Measurements from ENCODE around the gene MED29. TPM values are rescaled to one million over a fixed set of nuclear protein-coding genes. Genes with fewer than 3 reads are reported as not detected.

MED29 gene
- total RNA-seq, 1 experiment from 2014 or later: 739 TPM

- in situ Hi-C loops (cut with HindIII; ENCODE audit: low pct_unique_long_range_greater_than_20kb, low sequenced_read_pairs): loop anchor here (5.0 kb wide), 1 partner anchor 53 kb away; no protein-coding TSS in a partner anchor
- Histone ChIP-seq H3K27ac (ENCODE audit: low read length) (no peak overlapping the region), H3K36me3 (ENCODE audit: control insufficient read depth, insufficient read depth, low read length) (peaks cover 69% of the 10 kb centered on the region), H3K4me1 (ENCODE audit: control insufficient read depth, insufficient read depth, low read length) (peaks cover 5% of the 10 kb centered on the region; the same call in 1 of the 2 replicates), H3K9me3 (ENCODE audit: control insufficient read depth, insufficient read depth, low read depth, low read length) (no peaks in the 10 kb centered on the region), H3K4me3 (ENCODE audit: low read depth in 2 of 2, low read length in 2 of 2) (no peak overlapping the region), H3K27me3 (ENCODE audit: control insufficient read depth, insufficient read depth, low read length) (no peaks in the 10 kb centered on the region)
- ATAC-seq: no peak
- DNase-seq (ENCODE audit: low read depth, low spot score): no peak
- intact Hi-C loops (cut with micrococcal nuclease; ENCODE audit: unreplicated experiment): no loop called here
- TF ChIP-seq, protein P1, sequence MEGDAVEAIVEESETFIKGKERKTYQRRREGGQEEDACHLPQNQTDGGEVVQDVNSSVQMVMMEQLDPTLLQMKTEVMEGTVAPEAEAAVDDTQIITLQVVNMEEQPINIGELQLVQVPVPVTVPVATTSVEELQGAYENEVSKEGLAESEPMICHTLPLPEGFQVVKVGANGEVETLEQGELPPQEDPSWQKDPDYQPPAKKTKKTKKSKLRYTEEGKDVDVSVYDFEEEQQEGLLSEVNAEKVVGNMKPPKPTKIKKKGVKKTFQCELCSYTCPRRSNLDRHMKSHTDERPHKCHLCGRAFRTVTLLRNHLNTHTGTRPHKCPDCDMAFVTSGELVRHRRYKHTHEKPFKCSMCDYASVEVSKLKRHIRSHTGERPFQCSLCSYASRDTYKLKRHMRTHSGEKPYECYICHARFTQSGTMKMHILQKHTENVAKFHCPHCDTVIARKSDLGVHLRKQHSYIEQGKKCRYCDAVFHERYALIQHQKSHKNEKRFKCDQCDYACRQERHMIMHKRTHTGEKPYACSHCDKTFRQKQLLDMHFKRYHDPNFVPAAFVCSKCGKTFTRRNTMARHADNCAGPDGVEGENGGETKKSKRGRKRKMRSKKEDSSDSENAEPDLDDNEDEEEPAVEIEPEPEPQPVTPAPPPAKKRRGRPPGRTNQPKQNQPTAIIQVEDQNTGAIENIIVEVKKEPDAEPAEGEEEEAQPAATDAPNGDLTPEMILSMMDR (IDR thresholded peaks at IDR 0.05): no peak
- no peak for TF ChIP-seq TCF7L2 (IDR thresholded peaks at IDR 0.05; ENCODE audit: low read depth, low read length)
- TF ChIP-seq SIN3A (IDR thresholded peaks at IDR 0.05; ENCODE audit: borderline replicate concordance, insufficient read depth, low read depth, low read length): no peak
- TF ChIP-seq, protein P2, sequence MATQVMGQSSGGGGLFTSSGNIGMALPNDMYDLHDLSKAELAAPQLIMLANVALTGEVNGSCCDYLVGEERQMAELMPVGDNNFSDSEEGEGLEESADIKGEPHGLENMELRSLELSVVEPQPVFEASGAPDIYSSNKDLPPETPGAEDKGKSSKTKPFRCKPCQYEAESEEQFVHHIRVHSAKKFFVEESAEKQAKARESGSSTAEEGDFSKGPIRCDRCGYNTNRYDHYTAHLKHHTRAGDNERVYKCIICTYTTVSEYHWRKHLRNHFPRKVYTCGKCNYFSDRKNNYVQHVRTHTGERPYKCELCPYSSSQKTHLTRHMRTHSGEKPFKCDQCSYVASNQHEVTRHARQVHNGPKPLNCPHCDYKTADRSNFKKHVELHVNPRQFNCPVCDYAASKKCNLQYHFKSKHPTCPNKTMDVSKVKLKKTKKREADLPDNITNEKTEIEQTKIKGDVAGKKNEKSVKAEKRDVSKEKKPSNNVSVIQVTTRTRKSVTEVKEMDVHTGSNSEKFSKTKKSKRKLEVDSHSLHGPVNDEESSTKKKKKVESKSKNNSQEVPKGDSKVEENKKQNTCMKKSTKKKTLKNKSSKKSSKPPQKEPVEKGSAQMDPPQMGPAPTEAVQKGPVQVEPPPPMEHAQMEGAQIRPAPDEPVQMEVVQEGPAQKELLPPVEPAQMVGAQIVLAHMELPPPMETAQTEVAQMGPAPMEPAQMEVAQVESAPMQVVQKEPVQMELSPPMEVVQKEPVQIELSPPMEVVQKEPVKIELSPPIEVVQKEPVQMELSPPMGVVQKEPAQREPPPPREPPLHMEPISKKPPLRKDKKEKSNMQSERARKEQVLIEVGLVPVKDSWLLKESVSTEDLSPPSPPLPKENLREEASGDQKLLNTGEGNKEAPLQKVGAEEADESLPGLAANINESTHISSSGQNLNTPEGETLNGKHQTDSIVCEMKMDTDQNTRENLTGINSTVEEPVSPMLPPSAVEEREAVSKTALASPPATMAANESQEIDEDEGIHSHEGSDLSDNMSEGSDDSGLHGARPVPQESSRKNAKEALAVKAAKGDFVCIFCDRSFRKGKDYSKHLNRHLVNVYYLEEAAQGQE (IDR thresholded peaks at IDR 0.05; ENCODE audit: insufficient read depth in 1 of 2, low read depth in 2 of 2, low read length in 1 of 2): no peak
- BruUV-seq (replicated peaks): no TSS peak
- ChIA-PET POLR2A (interaction anchor here (0.6 to 3.1 kb wide), 6 partner anchors 10 to 605 kb away, joined by 3 to 67 read pairs (median 6); partner anchors contain the start of gene PSMC4), CTCF (interaction anchor here (0.6 to 1.5 kb wide), 4 partner anchors 10 to 280 kb away, joined by 3 to 5 read pairs (median 4); no protein-coding TSS in a partner anchor)
These were observed 25.6 kb upstream of the MED29 start for GRCh38 chr19:39365531-39365930.

DNA sequence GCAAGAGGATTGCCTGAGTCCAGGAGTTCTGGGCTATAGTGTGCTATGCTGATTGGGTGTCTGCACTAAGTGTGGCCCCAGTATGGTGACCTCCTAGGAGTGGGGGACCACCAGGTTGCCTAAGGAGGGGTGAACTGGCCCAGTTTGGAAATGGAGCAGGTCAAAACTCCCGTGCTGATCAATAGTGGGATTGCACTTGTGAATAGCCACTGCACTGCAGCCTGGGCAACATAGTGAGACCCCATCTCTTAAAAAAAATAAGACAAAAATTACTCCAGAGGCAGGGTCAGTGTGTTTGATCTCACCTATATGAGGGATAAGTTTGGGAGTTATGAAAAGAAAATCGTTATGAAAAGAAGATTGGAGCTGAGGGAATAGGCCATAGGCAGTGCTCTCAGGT, 22.0 kb upstream of the MED29 start:
- Histone ChIP-seq H3K27ac (ENCODE audit: low read length) (no peak overlapping the region), H3K4me1 (ENCODE audit: control insufficient read depth, insufficient read depth, low read length) (no peaks in the 10 kb centered on the region), H3K27me3 (ENCODE audit: control insufficient read depth, insufficient read depth, low read length) (no peaks in the 10 kb centered on the region), H3K4me3 (ENCODE audit: low read depth in 2 of 2, low read length in 2 of 2) (no peak overlapping the region), H3K36me3 (ENCODE audit: control insufficient read depth, insufficient read depth, low read length) (peaks cover 60% of the 10 kb centered on the region), H3K9me3 (ENCODE audit: control insufficient read depth, insufficient read depth, low read depth, low read length) (no peaks in the 10 kb centered on the region)
- ChIA-PET CTCF (interaction anchor here (0.6 to 2.7 kb wide), 6 partner anchors 9 to 398 kb away, joined by 3 to 25 read pairs (median 4); partner anchors contain the start of gene SAMD4B), POLR2A (interaction anchor here (0.5 to 2.6 kb wide), 14 partner anchors 9 to 828 kb away, joined by 3 to 10 read pairs (median 6); partner anchors contain the start of genes MED29, PAF1, RPS16 and SAMD4B)
- DNase-seq (ENCODE audit: low read depth, low spot score): no peak
- intact Hi-C loops (cut with micrococcal nuclease; ENCODE audit: unreplicated experiment) (no loop called here), in situ Hi-C loops (cut with HindIII; ENCODE audit: low pct_unique_long_range_greater_than_20kb, low sequenced_read_pairs) (loop anchor here (5.0 kb wide), 1 partner anchor 57 kb away; no protein-coding TSS in a partner anchor)
- ATAC-seq: no peak
- TF ChIP-seq SIN3A (IDR thresholded peaks at IDR 0.05; ENCODE audit: borderline replicate concordance, insufficient read depth, low read depth, low read length): no peak
- TF ChIP-seq, protein P1 (IDR thresholded peaks at IDR 0.05): no peak
- TF ChIP-seq, protein P2 (IDR thresholded peaks at IDR 0.05; ENCODE audit: insufficient read depth in 1 of 2, low read depth in 2 of 2, low read length in 1 of 2): no peak
- no peak for TF ChIP-seq TCF7L2 (IDR thresholded peaks at IDR 0.05; ENCODE audit: low read depth, low read length)
- no peak for TF ChIP-seq POLR2AphosphoS5 (IDR thresholded peaks at IDR 0.05; ENCODE audit: low read depth, low read length)
- no TSS peak for BruUV-seq (replicated peaks)
